PFSK-1 (cell line): Measurements from ENCODE around the gene WBP1.

Experiments
- FOXP2 ChIP-seq: optimal IDR thresholded peaks from 2 replicates; pipeline ENCODE3; 2011; ENCODE audit warnings: borderline replicate concordance, control low read depth, inconsistent platforms; ENCODE audit not compliant: insufficient read depth; ENCODE audit errors: extremely low read length, extremely low read depth
- POLR2AphosphoS5 ChIP-seq: IDR thresholded peaks from 2 replicates; pipeline ENCODE4 v1.6.1; 2012; ENCODE audit warnings: low read depth, mild to moderate bottlenecking, control low read depth, low read length, moderate library complexity
- REST ChIP-seq, 2 experiments: IDR thresholded peaks; 2 replicates each; pipeline versions ENCODE4 v1.6.1 to v1.8.0; 2011 to 2012; ENCODE audit warnings: low read depth in 2 of 2, low read length in 2 of 2, control low read depth in 1 of 2, inconsistent platforms in 1 of 2, mild to moderate bottlenecking in 1 of 2, moderate library complexity in 1 of 2; ENCODE audit not compliant: insufficient read depth in 1 of 2
- SIN3A ChIP-seq: IDR thresholded peaks from 2 replicates; pipeline ENCODE4 v1.6.1; 2012; ENCODE audit warnings: mild to moderate bottlenecking, low read length, moderate library complexity, borderline replicate concordance; ENCODE audit not compliant: insufficient read depth
- TAF1 ChIP-seq: IDR thresholded peaks from 2 replicates; pipeline ENCODE4 v1.6.1; 2012; ENCODE audit warnings: low read length, control low read depth, borderline replicate concordance; ENCODE audit not compliant: insufficient read depth

- TF ChIP-seq REST (IDR thresholded peaks at IDR 0.05; ENCODE audit: insufficient read depth in 1 of 2, low read depth in 2 of 2, low read length in 2 of 2) (no peak), TAF1 (no peak), POLR2AphosphoS5 (no peak), FOXP2 (no peak), SIN3A (no peak)
Observed at GRCh38 chr2:74474899-74475298, 16.7 kb downstream of the WBP1 start.
